ENCODE results near the gene CD83.
"Not testable (repeated sequence)": the region's sequence is repeated elsewhere in the genome, so short reads cannot be mapped to it uniquely, and the experiment has no call there.

The CD83 gene

DNA sequence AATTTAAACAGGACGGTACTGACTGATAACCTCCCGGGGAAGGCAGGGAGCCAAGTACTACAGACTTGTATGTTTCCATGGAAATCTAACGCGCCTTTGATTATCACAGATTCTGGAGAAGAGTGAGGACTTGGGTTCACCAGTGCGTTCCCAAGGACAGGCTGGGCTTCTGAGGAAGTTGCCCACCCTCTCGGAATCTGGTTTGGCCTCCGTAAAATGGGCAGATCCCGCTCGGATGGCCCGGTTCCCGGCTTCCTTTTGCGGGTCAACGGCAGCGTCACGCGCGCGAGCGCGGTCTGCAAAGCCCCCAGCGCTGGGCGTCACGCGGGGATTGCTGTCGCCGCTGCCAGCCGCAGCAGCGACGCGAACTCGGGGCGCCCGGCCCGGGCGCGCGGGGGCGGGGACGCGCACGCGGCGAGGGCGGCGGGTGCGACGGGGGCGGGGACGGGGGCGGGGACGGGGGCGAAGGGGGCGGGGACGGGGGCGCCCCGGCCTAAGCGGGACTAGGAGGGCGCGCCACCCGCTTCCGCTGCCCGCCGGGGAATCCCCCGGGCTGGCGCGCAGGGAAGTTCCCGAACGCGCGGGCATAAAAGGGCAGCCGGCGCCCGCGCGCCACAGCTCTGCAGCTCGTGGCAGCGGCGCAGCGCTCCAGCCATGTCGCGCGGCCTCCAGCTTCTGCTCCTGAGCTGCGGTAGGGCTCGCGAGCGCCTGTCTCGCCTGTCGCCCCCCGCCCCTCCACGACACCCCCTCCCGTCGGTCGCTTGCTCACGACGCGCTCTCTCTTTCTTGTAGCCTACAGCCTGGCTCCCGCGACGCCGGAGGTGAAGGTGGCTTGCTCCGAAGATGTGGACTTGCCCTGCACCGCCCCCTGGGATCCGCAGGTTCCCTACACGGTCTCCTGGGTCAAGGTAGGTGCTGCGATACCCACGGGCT lies at the start of gene CD83:
Gene CD83 (plus strand): TSS at position 615 of the 933 bp plus-strand sequence. CDS start 40 bp downstream, at position 655.
- DNase-seq = peak; percentile 83 to 90

GRCh38 chr6:14068133-14068532 lies 49.4 kb upstream of the CD83 start:
- no peak for DNase-seq

- no peak for DNase-seq
Observed at GRCh38 chr6:14068623-14069022, 48.9 kb upstream of the CD83 start.

DNA sequence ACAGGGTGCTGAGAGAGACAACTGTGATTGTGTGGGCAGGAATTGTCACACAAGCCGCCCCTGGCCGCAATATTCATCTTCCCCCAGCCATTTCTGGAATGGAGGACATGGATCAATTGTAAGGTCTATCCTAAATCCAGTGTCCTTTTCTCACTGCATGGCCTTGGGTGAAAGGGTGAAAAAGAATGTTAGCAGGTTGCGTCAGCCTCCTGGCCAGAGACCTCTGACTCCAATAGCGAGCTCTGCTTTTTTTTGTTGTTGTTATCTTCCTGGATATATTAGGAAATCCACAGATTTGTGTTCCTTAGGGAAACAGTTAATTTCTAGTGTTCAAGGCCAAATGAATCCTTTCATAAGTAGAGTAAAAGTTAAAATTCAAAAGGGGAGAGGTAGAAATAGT lies 47.1 kb upstream of the CD83 start:
- DNase-seq = no peak

- no peak for DNase-seq
Observed at GRCh38 chr6:14072084-14072483, 45.5 kb upstream of the CD83 start.

DNA sequence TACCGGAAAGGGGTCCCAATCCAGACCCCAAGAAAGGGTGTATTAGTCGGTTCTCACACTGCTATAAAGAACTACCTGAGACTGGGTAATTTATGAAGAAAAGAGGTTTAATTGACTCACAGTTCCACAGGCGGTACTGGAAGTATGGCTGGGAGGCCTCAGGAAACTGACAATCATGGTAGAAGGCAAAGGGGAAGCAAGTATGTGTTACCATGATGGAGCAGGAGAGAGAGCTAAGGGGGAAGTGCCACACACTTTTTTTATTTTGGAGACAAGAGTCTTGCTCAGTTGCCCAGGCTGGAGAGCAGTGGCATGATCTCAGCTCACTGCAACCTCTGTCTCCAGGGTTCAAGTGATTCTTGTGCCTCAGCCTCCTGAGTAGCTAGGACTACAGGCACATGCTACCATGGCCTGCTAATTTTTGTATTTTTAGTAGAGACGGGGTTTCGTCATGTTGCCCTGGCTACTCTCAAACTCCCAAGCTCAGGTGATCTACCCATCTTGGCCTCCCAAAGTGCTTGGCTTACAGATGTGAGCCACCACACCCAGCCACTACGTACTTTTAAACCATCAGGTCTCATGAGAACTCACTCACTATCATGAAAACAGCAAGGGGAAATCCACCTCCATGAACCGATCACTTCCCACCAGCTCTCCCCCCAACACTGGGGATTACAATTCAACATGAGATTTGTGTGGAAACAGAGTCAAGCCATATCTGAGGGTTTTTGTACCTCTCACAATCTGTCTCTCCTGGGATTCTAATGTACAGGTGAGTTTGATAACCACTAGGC lies 43.8 kb upstream of the CD83 start:
- DNase-seq = not testable (repeated sequence)

GRCh38 chr6:14074476-14075094 lies 43.0 kb upstream of the CD83 start:
- no peak for DNase-seq

DNA sequence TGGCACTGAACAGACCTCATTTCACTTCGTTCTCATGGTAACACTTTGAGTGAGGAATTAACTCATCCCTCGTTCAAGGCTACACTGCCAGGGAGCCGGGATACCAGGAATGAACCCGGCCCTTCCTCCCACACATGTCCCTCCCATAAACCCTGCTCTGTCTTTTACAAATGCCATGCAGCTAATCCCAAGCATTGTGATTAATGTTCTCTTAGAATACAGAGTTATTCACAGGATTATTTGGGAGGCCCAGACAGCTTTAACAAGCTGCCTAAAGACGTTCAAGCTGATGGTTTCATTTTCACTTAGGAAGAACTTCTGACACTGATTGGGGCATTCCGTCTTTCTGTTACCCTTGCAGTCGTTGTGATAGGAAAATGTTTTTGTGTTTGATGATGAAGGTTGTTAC lies 42.5 kb upstream of the CD83 start:
- peak; percentile 23 to 29 for DNase-seq

GRCh38 chr6:14077193-14077867 lies 40.2 kb upstream of the CD83 start:
- DNase-seq = no peak

GRCh38 chr6:14079433-14079832 lies 38.1 kb upstream of the CD83 start:
- DNase-seq = no peak

DNA sequence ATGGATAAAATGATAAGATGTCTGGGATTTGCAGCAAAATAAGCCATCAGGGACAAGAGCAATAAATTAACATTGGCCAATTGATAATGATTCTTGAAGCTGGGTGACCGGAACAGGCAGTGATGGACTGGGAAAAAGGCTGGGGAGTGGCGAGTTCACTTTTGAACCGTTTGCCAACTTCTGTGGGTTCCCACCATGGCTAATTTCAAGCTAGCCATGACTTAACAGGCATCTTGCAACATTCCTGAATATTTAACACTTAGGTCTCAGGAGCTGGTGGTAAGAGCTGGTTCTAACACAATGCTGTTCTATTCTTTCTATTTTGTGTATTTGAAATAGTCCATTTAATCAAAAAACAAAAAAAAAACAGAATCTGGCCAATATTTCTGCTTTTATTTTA lies 37.6 kb upstream of the CD83 start:
- no peak for DNase-seq

DNA sequence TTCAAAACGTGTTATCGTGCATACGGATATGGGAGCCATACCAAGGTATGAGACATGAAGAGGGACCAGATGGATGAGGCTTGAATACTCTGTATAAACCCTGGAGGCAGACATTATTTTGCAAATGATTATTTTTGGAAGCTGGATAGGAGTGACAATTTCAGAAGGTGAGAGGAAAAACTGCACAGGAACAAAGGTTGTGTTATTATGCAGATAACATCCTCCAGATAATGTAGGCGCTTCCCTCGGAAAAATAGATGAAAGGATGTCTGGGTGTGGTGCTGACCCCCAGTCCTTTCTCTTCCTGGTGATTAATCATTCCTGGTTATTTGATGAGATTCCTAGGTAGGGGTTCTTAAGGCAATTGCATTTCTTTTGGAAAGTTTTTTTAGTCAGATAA lies 36.4 kb upstream of the CD83 start:
- DNase-seq = no peak

GRCh38 chr6:14082771-14083170 lies 34.8 kb upstream of the CD83 start:
- no peak for DNase-seq

GRCh38 chr6:14083262-14083661 lies 34.3 kb upstream of the CD83 start:
- no peak for DNase-seq

- no peak for DNase-seq
Observed at GRCh38 chr6:14083751-14084150, 33.8 kb upstream of the CD83 start.

DNA sequence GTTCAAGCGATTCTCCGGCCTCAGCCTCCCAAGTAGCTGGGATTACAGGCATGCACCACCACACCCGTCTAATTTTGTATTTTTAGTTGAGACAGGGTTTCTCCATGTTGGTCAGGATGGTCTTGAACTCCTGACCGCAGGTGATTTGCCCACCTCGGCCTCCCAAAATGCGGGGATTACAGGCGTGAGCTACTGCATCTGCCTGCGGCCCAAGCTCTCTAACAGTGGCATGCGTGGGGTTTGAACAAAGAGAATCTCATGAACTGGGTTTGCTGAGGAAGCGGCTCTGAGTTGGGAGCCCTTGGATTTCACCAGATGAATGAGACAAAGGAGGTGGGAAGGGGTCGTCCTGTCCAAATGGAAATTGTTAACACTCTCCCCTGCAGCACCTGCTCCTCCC lies 33.2 kb upstream of the CD83 start:
- DNase-seq = no peak

DNA sequence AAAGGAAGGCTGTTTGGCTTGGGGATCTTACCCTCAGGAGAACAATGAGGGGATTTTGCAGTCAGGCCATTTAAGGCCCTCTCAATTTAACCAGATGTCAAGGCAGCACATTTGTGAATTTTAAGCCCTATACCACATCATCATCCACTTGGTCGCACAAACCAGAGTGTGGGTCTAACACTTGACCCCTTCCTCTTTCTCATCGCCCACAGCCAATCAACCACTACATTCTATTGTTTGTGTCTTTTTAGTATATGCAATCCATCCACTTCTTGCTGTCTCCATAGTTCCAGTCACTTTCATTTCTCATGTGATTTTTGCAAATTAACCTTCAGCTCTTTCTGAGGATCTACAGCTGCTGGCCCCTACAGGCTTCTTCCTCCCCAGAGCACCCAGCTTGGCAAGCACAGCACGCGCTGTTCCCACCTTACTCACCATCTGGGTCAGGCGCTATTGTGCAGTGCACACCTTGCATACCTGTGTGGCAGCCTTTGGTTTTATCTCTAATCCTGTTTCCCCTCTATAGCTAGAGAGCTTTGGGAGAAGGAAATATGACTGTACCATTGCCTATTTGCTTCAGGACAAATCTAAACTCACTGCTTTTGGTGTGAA lies 32.3 kb upstream of the CD83 start:
- DNase-seq = no peak

DNA sequence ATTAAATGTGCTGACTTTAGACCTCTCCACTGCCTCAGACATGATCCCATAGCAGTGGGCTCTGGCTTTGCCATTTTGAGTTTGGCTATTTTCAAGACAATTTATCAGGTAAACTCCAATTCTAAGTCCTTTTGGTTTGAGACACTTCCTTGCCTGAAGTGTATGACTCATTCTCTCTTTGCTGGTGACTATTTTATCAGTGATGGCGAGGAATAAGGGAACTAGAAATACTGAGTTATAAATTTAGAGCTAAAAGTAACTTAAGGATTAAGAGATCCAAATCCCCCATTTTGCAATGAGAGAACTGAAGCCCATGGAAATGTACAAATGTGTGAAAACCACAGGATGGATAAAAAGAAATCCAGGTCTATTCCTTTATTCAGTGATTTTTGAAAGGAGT lies 30.9 kb upstream of the CD83 start:
- no peak for DNase-seq

- DNase-seq = no peak
Observed at GRCh38 chr6:14088600-14089192, 28.9 kb upstream of the CD83 start.

GRCh38 chr6:14089224-14089623 lies 28.3 kb upstream of the CD83 start:
- no peak for DNase-seq

- no peak for DNase-seq
Observed at GRCh38 chr6:14091339-14091978, 26.1 kb upstream of the CD83 start.

DNA sequence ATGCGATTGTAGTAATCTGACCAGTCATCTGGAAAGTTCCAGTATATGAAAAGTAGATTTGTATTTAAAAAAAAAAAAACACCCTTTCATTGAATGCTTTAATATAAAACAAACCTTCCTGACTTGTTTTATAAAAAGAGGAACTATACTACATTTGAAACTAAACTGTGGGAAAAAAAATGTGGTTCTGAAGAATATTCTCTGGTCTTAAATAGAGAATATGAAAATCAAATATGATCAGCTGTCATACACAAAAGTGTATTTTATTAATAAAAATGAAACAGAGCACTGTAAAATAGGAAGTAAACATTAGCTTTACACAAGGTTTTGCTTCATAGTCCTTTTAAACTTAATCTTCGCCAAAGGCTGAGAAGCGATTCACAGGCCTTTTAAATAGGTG lies 25.3 kb upstream of the CD83 start:
- no peak for DNase-seq

All from activated CD4-positive, alpha-beta T cell treated with anti-CD3 and anti-CD28 coated beads for 4 hours (primary cell).